GM19397 (cell line): ENCODE measurements around the gene FAM222A.
"Not testable (repeated sequence)": the region's sequence is repeated elsewhere in the genome, so short reads cannot be mapped to it uniquely, and the experiment has no call there.

Experiments used
- ATAC-seq: cut with Tn5 transposase; IDR thresholded peaks from one replicate; pipeline ENCODE4 v1.9.1; 2021; ENCODE audit warnings: mild to moderate bottlenecking, moderate library complexity; ENCODE audit not compliant: unreplicated experiment

The FAM222A gene

DNA sequence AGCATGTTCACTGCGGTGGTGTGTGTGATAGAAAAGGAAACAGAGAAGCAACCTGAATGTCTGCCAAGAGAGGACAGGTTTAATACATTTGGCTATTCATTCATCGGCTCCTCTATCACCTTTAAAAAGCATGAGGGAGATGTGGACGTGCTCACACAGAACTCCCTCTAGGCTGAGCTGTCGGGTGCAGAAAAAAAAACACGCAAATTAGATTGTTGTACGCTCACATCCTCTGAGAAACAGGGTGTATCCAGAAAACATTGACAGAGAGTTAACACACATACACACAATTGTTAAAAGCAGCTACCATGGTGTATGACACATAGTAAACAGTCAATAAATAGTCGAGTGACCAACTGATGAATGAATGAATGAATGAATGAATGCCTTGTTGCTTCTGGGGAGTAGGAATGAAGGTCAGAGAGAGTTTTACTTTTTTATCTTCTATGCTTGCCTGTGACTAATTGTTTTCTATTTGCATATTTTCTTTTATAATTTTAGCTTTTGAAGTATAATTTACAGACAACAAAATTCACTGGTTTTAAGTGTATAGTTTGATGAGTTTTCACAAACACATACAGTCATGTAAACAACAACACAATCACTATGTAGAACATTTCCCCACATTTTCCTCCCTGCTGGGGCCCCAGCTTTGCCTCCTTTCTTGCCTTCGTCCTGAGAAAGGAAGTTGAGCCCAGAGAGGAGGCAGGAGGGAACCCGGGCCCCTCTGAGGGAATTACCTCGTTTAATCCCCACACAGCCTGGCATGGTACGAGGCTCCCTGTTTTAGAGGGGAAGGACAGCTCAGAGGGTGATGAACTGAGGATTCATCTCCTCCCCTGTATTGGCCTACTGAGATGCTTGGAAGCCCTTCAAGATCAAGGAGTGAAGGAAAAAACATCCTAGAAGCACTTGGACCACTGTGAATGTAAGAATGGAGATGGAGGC, 19.7 kb upstream of the FAM222A start:
- no peak for ATAC-seq

DNA sequence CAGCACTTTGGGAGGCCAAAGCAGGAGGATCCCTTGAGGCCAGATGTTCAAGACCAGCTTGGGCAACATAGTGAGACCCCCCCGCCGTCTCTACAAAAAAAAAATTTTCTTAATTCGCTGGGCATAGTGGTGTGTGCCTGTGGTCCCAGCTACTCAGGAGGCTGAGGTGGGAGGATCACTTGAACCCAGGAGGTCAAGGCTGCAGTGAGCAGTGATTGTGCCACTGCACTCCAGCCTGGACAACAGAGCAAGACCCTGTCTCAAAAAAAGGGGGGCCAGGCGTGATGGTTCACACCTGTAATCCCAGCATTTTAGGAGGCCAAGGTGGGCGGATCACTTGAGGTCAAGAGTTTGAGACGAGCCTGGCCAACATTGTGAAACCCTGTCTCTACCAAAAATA, 19.0 kb upstream of the FAM222A start:
- ATAC-seq, result not testable (repeated sequence)

DNA sequence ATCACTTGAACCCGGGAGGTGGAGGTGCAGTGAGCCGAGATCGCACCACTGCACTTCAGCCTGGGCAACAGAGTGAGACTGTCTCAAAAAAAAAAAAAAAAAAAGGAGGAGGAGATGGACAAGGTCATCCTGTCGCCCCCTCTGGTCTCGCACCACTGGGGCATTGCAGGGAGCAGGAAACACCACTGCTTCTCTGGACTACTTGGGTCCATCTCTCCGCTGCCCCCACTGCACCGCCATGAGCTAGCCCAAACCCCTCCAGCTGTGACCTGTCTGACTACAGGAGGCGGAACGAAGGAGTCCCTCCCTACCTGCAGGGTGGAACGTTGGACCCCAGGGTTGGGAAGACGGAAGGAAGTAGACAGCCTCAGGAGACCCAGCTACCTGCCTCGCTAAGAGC, 18.2 kb upstream of the FAM222A start:
- ATAC-seq, result no peak

- ATAC-seq, result no peak
Measured at GRCh38 chr12:109695961-109696461, 17.6 kb upstream of the FAM222A start.

- no peak for ATAC-seq
Measured at GRCh38 chr12:109696485-109697269, 16.9 kb upstream of the FAM222A start.

GRCh38 chr12:109697270-109697553, 16.4 kb upstream of the FAM222A start:
- ATAC-seq, result no peak

- no peak for ATAC-seq
Measured at GRCh38 chr12:109697877-109698468, 15.7 kb upstream of the FAM222A start.

- ATAC-seq, result no peak
Measured at GRCh38 chr12:109698820-109699219, 14.8 kb upstream of the FAM222A start.

- ATAC-seq, result no peak
Measured at GRCh38 chr12:109701064-109701463, 12.6 kb upstream of the FAM222A start.

DNA sequence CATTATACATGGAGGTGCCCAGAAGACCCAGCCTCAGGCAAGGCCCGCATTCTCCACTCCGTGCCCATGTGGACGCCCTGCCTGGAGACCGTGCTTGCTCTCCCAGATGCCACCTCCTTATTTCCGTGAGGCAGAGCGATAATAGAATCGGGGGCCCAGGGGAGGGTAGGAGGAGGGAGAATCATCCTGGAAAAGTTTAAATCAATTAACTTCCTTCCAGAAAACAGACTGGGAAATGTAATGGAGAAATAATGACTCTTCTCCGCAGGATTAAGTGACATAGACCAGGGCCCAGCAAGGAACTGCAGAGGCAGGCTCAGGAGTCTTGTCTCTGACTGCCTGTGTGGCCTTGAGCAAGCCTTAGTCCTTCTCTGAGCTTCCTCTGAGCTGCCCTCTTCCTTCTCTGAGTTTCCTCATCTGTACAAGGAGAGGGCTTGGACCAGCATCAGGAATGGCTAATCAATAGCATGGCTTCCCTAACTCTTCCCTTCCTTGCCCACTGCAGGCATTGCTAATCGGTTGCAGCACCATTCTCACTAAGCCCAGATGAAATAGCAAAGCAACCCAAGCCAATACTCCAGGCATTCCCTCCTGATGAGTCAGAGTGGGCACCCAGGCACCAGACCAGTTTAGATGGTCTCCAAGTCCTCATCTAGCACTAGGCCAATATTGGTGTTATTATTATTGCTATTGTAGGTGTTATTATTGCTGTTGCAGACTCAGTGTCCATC, 11.3 kb upstream of the FAM222A start:
- no peak for ATAC-seq

GRCh38 chr12:109703684-109704083, 9.9 kb upstream of the FAM222A start:
- ATAC-seq, result no peak

GRCh38 chr12:109704371-109705098, 9.1 kb upstream of the FAM222A start:
- ATAC-seq, result no peak

DNA sequence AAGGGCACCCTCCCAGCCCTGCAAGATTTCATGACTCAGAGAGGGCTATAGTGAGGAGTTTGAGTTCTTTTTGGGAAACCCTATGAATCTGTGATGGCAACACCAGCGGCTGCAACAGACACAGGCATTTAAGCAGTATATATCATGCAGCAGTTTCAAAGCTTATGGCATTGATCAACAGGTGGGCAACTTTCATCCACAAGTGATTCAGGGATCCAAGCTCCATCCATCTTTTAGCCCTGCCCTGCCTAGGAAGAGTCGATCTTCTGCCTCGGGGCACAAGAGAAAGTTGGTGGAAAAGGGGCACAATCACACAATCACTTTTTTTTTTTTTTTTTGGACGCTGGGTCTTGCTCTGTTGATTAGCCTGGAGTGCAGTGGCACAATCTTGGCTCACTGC, 8.3 kb upstream of the FAM222A start:
- ATAC-seq, result no peak

- no peak for ATAC-seq
Measured at GRCh38 chr12:109706398-109706746, 7.3 kb upstream of the FAM222A start.

DNA sequence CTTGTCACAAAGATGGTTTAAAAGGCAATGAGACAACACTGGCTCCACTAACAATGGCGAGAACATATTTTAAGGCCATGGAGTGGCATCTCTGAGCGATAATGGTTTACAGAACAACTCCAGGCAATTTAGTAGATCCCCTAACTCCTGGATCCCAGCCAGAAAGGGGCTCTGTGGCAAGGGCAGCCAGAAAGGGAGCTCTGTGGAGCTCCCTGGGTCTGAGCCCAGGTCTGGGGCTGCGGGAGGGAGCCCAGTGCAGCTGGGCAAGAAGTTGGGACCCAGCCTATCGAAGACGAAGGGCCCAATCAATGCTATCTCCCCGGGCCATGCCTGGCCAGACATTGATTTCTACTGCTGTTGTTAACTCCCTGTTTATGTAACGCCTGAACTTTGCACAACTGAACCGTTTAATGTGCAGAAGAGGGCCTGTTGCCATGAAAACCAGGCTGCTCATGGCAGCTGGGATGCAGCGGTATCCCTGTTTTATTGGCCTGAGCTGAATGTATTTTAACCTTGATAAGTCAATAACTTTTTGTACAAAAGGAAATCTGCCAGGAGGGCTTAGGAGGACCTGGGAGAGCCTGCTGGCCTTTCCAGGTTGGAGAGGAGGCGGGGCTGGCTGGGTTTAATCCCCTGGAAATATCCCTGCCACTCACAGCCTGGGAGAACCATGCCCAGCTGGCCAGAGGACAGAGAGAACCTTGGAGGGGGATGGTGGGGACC, 6.7 kb upstream of the FAM222A start:
- ATAC-seq, result no peak

DNA sequence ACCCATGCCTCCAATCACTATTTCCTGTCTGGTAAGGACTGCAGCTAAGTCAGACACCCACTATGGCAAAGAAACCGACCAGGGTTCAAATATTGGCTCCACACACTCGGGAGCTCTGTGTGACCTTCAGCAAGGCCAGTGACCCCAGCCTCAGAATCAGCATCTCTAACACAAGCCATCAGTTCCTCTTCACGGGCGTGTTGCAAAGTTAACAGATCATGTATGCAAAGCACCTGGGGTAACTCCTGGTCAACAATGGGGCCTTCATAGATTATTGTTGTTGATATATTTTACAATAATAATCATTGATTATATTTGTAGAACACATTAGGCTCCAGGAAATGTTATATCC, 6.2 kb upstream of the FAM222A start:
- no peak for ATAC-seq

DNA sequence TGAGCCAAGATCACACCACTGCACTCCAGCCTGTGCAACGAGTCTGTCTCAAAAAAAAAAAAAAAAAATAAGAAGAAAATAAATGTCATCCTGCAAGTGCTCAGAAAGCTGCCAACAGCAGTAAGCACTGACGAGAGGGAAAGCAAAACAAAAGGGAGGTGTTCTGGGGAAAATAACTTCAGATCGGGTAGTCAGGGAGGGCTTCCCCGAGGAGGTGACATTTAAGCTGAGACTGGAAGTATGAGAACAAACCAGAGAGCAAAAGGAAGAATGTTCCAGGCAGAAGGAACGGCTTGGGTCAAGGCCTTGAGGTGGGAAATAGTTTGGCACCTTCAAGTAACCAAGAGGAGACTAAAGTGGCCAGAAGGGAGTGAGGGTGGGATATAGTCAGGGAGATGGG, 4.7 kb upstream of the FAM222A start:
- ATAC-seq, result no peak

DNA sequence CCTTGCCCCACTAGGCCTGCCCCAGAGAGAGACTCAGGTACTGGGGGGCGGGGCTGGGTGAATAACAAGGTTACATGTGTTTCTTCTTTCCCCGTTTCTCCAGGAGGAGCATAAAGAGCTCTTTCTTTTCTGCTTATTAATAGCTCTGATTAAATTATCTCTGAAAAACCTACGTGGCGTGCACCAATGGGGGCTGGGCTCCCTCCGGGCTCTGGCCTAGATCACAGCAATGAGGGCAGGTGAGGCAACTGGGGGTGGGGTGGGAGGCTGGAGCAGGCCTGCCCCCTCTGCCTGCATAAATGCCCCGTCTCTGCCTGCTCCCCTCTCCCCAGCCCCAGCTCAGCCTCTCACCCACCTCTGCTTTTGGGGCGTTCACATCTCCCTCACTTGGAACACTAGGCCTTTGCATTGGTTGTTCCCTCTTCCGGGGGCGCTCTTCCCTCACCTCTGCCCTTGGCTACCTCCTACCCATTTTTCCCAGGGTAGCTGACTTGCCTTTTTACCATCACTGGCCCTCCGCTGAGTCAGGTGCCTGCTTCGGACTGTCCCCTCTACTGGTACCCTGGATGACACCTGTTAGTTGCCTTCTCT, 4.1 kb upstream of the FAM222A start:
- ATAC-seq, result no peak

GRCh38 chr12:109710205-109710746, 3.3 kb upstream of the FAM222A start:
- no peak for ATAC-seq
